Prostate gland (tissue), 2 donors: ENCODE data around the gene NEGR1.

Experiments
- CTCF ChIP-seq, 4 experiments: fragments of 200-600 bp in 2 of 4; fragments of 450-650 bp in 2 of 4; sonication (generic) in 2 of 4; IDR thresholded peaks; 1 replicate in 3 of 4; 2 replicates in 1 of 4; pipeline ENCODE4 v1.5.1; 2016 to 2019; ENCODE audit warnings: antibody characterized with exemption in 4 of 4, mild to moderate bottlenecking in 2 of 4, moderate library complexity in 2 of 4
- POLR2A ChIP-seq: fragments of 450-650 bp; IDR thresholded peaks from one replicate; pipeline ENCODE4 v1.6.1; 2016; ENCODE audit warnings: antibody characterized with exemption, mild to moderate bottlenecking

GRCh38 chr1:71850515-71850914 lies 431.8 kb downstream of the NEGR1 start:
- no peak for TF ChIP-seq CTCF (IDR thresholded peaks at IDR 0.05)
- no peak for TF ChIP-seq POLR2A
